BE2C (cell line): ENCODE data around the gene ARHGEF12.

ENCODE experiments used
- DNase-seq: peaks from one replicate; pipeline ENCODE4 v3.0.0-alpha.2; 2020
- H3K27me3 ChIP-seq: fragments of 250-450 bp; sonication (Bioruptor Pico); 2 replicates; pipeline ENCODE4 v1.5.1; 2020; ENCODE audit warnings: mild to moderate bottlenecking
- H3K36me3 ChIP-seq: fragments of 250-450 bp; sonication (Bioruptor Pico); 2 replicates; pipeline ENCODE4 v1.5.1; 2020; ENCODE audit warnings: mild to moderate bottlenecking
- H3K4me1 ChIP-seq: fragments of 250-450 bp; sonication (Bioruptor Pico); 2 replicates; pipeline ENCODE4 v1.5.1; 2020
- H3K4me3 ChIP-seq: 2 replicates; pipeline ENCODE4 v1.5.1; 2011; ENCODE audit warnings: low read depth, low read length
- H3K9me3 ChIP-seq: fragments of 250-450 bp; sonication (Bioruptor Pico); 2 replicates; pipeline ENCODE4 v1.5.1; 2020
- TF ChIP-seq, protein P1 (sequence below): IDR thresholded peaks from 2 replicates; pipeline ENCODE4 v1.5.1; 2012; ENCODE audit warnings: mild to moderate bottlenecking, low read depth, low read length

ARHGEF12 gene

DNA sequence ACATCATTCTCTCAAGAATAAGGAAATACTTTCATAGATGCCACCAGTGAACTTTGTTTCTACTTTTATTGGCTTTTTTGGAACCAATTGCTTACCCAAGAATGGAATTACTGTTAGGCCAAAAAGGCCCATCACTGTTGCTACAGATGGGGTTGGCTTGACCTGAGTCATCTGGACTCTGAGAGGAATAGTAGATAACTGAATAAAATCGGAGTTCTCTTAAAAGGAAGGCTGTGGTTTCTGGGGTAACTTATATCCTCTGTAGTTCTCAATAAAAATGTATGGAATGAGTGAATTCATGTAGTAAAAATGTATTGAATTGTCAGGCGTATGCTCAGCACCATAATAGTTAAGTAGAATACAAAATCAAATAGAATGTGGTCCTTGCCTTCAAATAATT, 56.6 kb downstream of the ARHGEF12 start:
- TF ChIP-seq, protein P1, sequence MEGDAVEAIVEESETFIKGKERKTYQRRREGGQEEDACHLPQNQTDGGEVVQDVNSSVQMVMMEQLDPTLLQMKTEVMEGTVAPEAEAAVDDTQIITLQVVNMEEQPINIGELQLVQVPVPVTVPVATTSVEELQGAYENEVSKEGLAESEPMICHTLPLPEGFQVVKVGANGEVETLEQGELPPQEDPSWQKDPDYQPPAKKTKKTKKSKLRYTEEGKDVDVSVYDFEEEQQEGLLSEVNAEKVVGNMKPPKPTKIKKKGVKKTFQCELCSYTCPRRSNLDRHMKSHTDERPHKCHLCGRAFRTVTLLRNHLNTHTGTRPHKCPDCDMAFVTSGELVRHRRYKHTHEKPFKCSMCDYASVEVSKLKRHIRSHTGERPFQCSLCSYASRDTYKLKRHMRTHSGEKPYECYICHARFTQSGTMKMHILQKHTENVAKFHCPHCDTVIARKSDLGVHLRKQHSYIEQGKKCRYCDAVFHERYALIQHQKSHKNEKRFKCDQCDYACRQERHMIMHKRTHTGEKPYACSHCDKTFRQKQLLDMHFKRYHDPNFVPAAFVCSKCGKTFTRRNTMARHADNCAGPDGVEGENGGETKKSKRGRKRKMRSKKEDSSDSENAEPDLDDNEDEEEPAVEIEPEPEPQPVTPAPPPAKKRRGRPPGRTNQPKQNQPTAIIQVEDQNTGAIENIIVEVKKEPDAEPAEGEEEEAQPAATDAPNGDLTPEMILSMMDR = no peak
- Histone ChIP-seq H3K4me1 (peaks cover 4% of the 10 kb centered on the region; the same call in 1 of the 2 replicates), H3K27me3 (no peaks in the 10 kb centered on the region), H3K4me3 (no peak overlapping the region), H3K36me3 (no peaks in the 10 kb centered on the region), H3K9me3 (no peaks in the 10 kb centered on the region)
- no peak for DNase-seq

DNA sequence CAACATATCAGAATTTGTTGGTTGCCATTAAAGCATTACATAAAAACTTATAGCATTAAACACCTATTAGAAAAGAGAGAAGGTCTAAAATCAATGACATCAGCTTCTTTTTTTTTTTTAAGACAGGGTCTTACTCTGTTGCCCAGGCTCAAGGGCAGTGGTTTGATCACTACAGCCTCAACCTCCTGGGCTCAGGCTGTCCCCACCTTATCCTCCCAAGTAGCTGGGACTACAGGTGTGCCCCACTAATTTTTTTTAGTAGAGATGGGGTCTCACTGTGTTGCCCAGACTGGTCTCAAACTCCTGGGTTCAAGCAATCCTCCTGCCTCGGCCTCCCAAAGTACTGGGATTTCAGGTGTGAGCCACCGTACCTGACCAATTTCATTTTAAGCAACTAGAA, 57.9 kb downstream of the ARHGEF12 start:
- H3K36me3 ChIP-seq = no peaks in the 10 kb centered on the region
- peaks cover 4% of the 10 kb centered on the region; the same call in 1 of the 2 replicates for H3K4me1 ChIP-seq

DNA sequence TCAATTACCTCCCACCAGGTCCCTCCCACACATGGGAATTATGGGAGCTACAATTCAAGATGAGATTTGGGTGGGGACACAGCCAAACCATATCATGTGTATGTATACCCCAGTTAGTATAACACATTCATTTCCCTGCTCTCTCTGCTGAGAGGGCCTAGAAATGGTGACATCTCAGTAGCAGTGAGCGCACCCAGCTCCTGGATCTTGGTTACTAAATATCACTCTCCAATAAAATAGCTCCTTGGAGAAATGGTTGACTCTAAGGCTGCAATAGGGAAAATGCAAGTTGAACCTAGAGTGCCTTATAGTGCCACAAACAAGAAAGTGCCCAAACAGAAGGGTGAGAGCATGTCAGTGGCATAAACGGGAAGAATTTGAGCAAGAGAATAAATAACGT, 59.6 kb downstream of the ARHGEF12 start:
- TF ChIP-seq, protein P1 = no peak
- no peak for DNase-seq
- Histone ChIP-seq H3K27me3 (no peaks in the 10 kb centered on the region), H3K9me3 (no peaks in the 10 kb centered on the region), H3K4me3 (no peak overlapping the region), H3K4me1 (no peaks in the 10 kb centered on the region; the same call in 1 of the 2 replicates), H3K36me3 (no peaks in the 10 kb centered on the region)

More for the DNA sequence above, 57.9 kb downstream of the ARHGEF12 start:
- DNase-seq = no peak
- no peaks in the 10 kb centered on the region for H3K27me3 ChIP-seq
- no peaks in the 10 kb centered on the region for H3K9me3 ChIP-seq
- H3K4me3 ChIP-seq = no peak overlapping the region
- TF ChIP-seq, protein P1 = no peak

DNA sequence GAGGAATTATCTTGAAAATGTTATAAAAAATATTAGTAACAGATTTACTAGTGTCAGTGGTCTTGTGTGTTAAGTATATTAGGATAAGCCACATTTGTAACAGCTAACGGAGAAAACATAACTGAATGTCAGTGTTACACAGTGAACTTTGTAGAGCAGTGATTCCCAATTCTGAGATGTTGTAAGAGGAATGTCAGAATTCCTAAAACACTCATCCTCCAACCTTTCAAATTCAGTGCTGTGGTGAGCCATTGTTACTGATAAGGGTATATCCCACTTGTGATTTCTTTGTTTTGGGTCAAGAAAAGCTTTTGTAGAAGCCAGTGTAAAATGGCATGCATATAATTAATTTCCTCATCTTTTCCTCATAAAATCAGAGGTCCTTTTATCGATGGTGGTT, 61.9 kb downstream of the ARHGEF12 start:
- Histone ChIP-seq H3K36me3 (no peaks in the 10 kb centered on the region), H3K4me3 (no peak overlapping the region), H3K27me3 (no peaks in the 10 kb centered on the region), H3K9me3 (no peaks in the 10 kb centered on the region), H3K4me1 (no peaks in the 10 kb centered on the region; the same call in 1 of the 2 replicates)
- TF ChIP-seq, protein P1 = no peak
- no peak for DNase-seq

DNA sequence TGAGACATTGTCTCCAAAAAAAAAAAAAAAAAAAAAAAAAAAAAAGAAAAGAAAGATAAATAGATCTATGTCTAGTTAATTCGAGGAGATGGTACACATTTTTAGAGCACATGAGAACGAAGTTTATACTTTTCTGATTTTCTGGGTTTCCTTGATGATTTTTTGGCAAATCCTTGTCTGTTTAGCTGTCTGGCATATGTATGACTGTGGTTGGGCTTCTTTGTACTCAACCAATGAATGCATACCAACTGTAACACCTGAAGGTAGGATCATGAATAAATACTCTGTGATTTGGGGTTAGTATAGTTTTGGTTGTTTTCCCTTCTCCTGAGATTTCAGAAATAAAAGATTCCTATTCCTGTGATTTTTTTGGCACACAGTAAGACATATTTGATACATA, 63.1 kb downstream of the ARHGEF12 start:
- Histone ChIP-seq H3K36me3 (no peaks in the 10 kb centered on the region), H3K4me3 (no peak overlapping the region), H3K4me1 (no peaks in the 10 kb centered on the region; the same call in 1 of the 2 replicates), H3K27me3 (no peaks in the 10 kb centered on the region), H3K9me3 (no peaks in the 10 kb centered on the region)
- TF ChIP-seq, protein P1 = no peak
- DNase-seq = no peak

DNA sequence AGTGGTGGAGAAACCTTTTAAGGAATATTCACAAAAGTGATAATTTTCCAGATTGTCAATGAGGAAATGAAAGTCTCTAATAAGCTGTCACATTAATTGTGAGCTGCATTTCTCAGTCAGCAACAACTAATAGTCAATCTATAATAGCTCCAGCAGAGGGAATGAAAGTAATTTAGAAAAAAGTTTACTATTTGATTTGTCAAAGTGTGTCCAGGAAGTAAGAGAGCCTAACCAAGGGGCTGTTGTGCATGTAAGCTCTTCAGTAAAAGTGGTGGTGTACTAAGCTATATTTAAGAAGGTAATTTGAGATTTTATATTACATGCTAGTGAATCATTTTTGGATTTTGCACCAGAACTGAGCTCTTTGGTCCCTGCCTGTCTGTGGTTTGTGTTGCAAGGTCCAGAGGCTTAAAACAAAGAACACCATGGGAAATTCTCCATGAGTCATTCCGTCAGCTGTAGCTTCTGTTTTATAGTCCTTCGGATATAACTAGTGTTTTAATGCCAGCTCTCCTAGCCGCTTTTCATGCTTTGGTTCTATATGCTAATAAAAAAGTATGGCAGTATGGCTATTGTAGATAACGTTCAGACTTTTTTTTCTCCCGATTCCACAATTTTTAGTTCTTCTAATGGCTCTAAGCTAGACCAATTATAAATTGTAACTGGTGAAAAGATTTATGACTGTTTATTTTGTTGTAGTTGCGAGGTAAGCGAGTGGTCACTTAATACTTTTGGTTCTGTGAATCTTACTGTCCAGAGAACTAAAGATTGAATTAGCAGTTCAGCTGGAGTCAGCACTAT, 64.6 kb downstream of the ARHGEF12 start:
- Histone ChIP-seq H3K4me1 (no peaks in the 10 kb centered on the region; the same call in 1 of the 2 replicates), H3K27me3 (no peaks in the 10 kb centered on the region), H3K4me3 (no peak overlapping the region), H3K9me3 (no peaks in the 10 kb centered on the region), H3K36me3 (no peaks in the 10 kb centered on the region)
- no peak for DNase-seq
- TF ChIP-seq, protein P1 = no peak
